Measurements from ENCODE around the gene ANKS3. TPM values are rescaled to one million over a fixed set of nuclear protein-coding genes. Genes with fewer than 3 reads are reported as not detected.

Gene ANKS3
- total RNA-seq, 1 experiment from 2014 or later = 32.8 TPM

GRCh38 chr16:4734730-4735535, 862 bp upstream of the ANKS3 start:
- POLR2A ChIA-PET (ENCODE audit: unreplicated experiment) = interaction anchor here (0.5 to 1.1 kb wide), 17 partner anchors 19 to 789 kb away, joined by 3 to 12 read pairs (median 4); partner anchors contain the start of genes ROGDI and SEC14L5
- Histone ChIP-seq H3K79me2 (ENCODE audit: low read depth) (peaks cover 21% of the 10 kb centered on the region), H4K20me1 (ENCODE audit: insufficient read depth) (no peaks in the 10 kb centered on the region), H3K27me3 (ENCODE audit: insufficient read depth, low read depth) (no peaks in the 10 kb centered on the region), H3F3A (ENCODE audit: insufficient read depth, low read depth) (peaks cover 20% of the 10 kb centered on the region), H3K4me1 (replicated peaks; ENCODE audit: insufficient read depth) (peaks cover 12% of the 10 kb centered on the region), H3K9me3 (ENCODE audit: insufficient read depth, low read depth) (no peaks in the 10 kb centered on the region), H2AFZ (peak overlapping the region; percentile 97), H3K27ac (peak overlapping the region; percentile 48), H3K4me2 (peak overlapping the region; percentile 85), H3K36me3 (ENCODE audit: low read depth) (no peaks in the 10 kb centered on the region; the same call in 1 of the 2 replicates), H3K4me3 (peak overlapping the region; percentile 83), H3K9me2 (ENCODE audit: insufficient read depth) (no peaks in the 10 kb centered on the region)
- peak; percentile 64 to 91 for DNase-seq
- TF ChIP-seq CTCF (conservative IDR thresholded peaks at IDR 0.05) (no peak), EZH2 (IDR thresholded peaks at IDR 0.05; ENCODE audit: low read depth) (no peak)
- TSS peak; percentile 93 for BruUV-seq (replicated peaks)
- intact Hi-C loops (cut with micrococcal nuclease; ENCODE audit: unreplicated experiment) = loop anchor here (1.0 to 5.0 kb wide), 3 partner anchors 33 to 222 kb away; partner anchors contain the start of genes ROGDI and SEC14L5
- CTCF ChIA-PET = interaction anchor here (0.6 to 1.3 kb wide), 4 partner anchors 18 to 331 kb away, joined by 3 to 4 read pairs (median 4); partner anchors contain the start of genes C16orf89 and ROGDI

GRCh38 chr16:4733747-4734062, 366 bp downstream of the ANKS3 start:
- Histone ChIP-seq H3K4me2 (peak overlapping the region; percentile 85), H3K36me3 (ENCODE audit: low read depth) (no peaks in the 10 kb centered on the region; the same call in 1 of the 2 replicates), H2AFZ (peak overlapping the region; percentile 97), H3K4me3 (peak overlapping the region; percentile 83), H3K27ac (peak overlapping the region; percentile 52; the same call in 1 of the 2 replicates), H3K27me3 (ENCODE audit: insufficient read depth, low read depth) (no peaks in the 10 kb centered on the region), H3K9me2 (ENCODE audit: insufficient read depth) (no peaks in the 10 kb centered on the region), H3K9me3 (ENCODE audit: insufficient read depth, low read depth) (no peaks in the 10 kb centered on the region), H4K20me1 (ENCODE audit: insufficient read depth) (no peaks in the 10 kb centered on the region), H3K79me2 (ENCODE audit: low read depth) (peaks cover 21% of the 10 kb centered on the region), H3K4me1 (replicated peaks; ENCODE audit: insufficient read depth) (peaks cover 12% of the 10 kb centered on the region), H3F3A (ENCODE audit: insufficient read depth, low read depth) (peaks cover 20% of the 10 kb centered on the region)
- intact Hi-C loops (cut with micrococcal nuclease; ENCODE audit: unreplicated experiment) = loop anchor here (1.0 to 5.0 kb wide), 3 partner anchors 35 to 224 kb away; partner anchors contain the start of genes ROGDI and SEC14L5
- CTCF ChIA-PET = interaction anchor here (0.6 to 1.3 kb wide), 2 partner anchors 69 to 1816 kb away, joined by 4 to 10 read pairs; partner anchors contain the start of gene ROGDI
- no peak for TF ChIP-seq EZH2 (IDR thresholded peaks at IDR 0.05; ENCODE audit: low read depth)
- TF ChIP-seq CTCF (conservative IDR thresholded peaks at IDR 0.05) = no peak
- BruUV-seq (replicated peaks) = no TSS peak
- POLR2A ChIA-PET (ENCODE audit: unreplicated experiment) = interaction anchor here (0.5 to 1.1 kb wide), 7 partner anchors 22 to 365 kb away, joined by 3 to 12 read pairs (median 7); partner anchors contain the start of genes NAGPA and ROGDI
- DNase-seq = no peak

GRCh38 chr16:4733211-4733742, 794 bp downstream of the ANKS3 start:
- Histone ChIP-seq H3K9me2 (ENCODE audit: insufficient read depth) (no peaks in the 10 kb centered on the region), H2AFZ (peak overlapping the region; percentile 97), H3K36me3 (ENCODE audit: low read depth) (no peaks in the 10 kb centered on the region; the same call in 1 of the 2 replicates), H3K4me1 (replicated peaks; ENCODE audit: insufficient read depth) (peaks cover 12% of the 10 kb centered on the region), H3K4me3 (peak overlapping the region; percentile 83), H4K20me1 (ENCODE audit: insufficient read depth) (0 out of 2 replicates have a peak, but pooled peaks cover 2% of the 10 kb centered on the region), H3K79me2 (ENCODE audit: low read depth) (peaks cover 21% of the 10 kb centered on the region), H3K9me3 (ENCODE audit: insufficient read depth, low read depth) (no peaks in the 10 kb centered on the region), H3K27me3 (ENCODE audit: insufficient read depth, low read depth) (no peaks in the 10 kb centered on the region), H3K27ac (0 out of 2 replicates have a peak overlapping the region, but pooled peaks have one; percentile 52), H3F3A (ENCODE audit: insufficient read depth, low read depth) (peaks cover 20% of the 10 kb centered on the region), H3K4me2 (peak overlapping the region; percentile 85)
- intact Hi-C loops (cut with micrococcal nuclease; ENCODE audit: unreplicated experiment) = loop anchor here (5.0 kb wide), 1 partner anchor 224 kb away; the partner anchor contains the start of gene SEC14L5
- no peak for DNase-seq
- POLR2A ChIA-PET (ENCODE audit: unreplicated experiment) = no interaction called here
- no TSS peak for BruUV-seq (replicated peaks)
- CTCF ChIA-PET = interaction anchor here (0.6 kb wide), 1 partner anchor 1815 kb away, joined by 10 read pairs; no protein-coding TSS in a partner anchor
- TF ChIP-seq EZH2 (IDR thresholded peaks at IDR 0.05; ENCODE audit: low read depth) (no peak), CTCF (conservative IDR thresholded peaks at IDR 0.05) (no peak)
